GM23338 (cell line): ENCODE results near the gene LYZL4.

Source experiments
- CREB1 ChIP-seq: fragments of 250-450 bp; sonication (Bioruptor Pico); IDR thresholded peaks from 2 replicates; pipeline ENCODE4 v1.5.0; 2020; ENCODE audit warnings: low read depth, mild to moderate bottlenecking, moderate library complexity
- CTCF ChIP-seq, 2 experiments: fragments of 200-600 bp in 1 of 2; sonication (generic) in 1 of 2; conservative IDR thresholded peaks; 2 replicates each; pipeline versions ENCODE4 v1.5.1 to v1.6.1; 2016 to 2017; ENCODE audit warnings: antibody characterized with exemption in 2 of 2, low read depth in 2 of 2, mild to moderate bottlenecking in 2 of 2, moderate library complexity in 1 of 2
- ETS1 ChIP-seq: IDR thresholded peaks from 2 replicates; pipeline ENCODE4 v1.6.1; 2016; ENCODE audit warnings: antibody characterized with exemption
- EZH2 ChIP-seq: fragments of 200-600 bp; sonication (generic); IDR thresholded peaks from one replicate; pipeline ENCODE4 v1.8.0; 2017; ENCODE audit warnings: antibody characterized with exemption, mild to moderate bottlenecking, low read depth; ENCODE audit not compliant: unreplicated experiment
- EZH2phosphoT487 ChIP-seq: fragments of 200-600 bp; sonication (generic); IDR thresholded peaks from one replicate; pipeline ENCODE4 v1.8.1; 2018; ENCODE audit warnings: antibody characterized with exemption; ENCODE audit not compliant: unreplicated experiment
- JUNB ChIP-seq: IDR thresholded peaks from one replicate; pipeline ENCODE4 v1.6.1; 2016; ENCODE audit warnings: antibody characterized with exemption; ENCODE audit not compliant: unreplicated experiment
- NANOG ChIP-seq: IDR thresholded peaks from 2 replicates; pipeline ENCODE4 v1.6.1; 2016; ENCODE audit warnings: antibody characterized with exemption, borderline replicate concordance
- POLR2AphosphoS5 ChIP-seq: IDR thresholded peaks from 2 replicates; pipeline ENCODE4 v1.6.1; 2016; ENCODE audit warnings: antibody characterized with exemption, low read depth
- REST ChIP-seq: IDR thresholded peaks from one replicate; pipeline ENCODE4 v1.6.1; 2018; ENCODE audit warnings: antibody characterized with exemption; ENCODE audit not compliant: unreplicated experiment
- STAT1 ChIP-seq: IDR thresholded peaks from one replicate; pipeline ENCODE4 v1.6.1; 2016; ENCODE audit warnings: antibody characterized with exemption; ENCODE audit not compliant: unreplicated experiment
- ZNF114 ChIP-seq: fragments of 250-450 bp; sonication (Bioruptor Pico); IDR thresholded peaks from 2 replicates; pipeline ENCODE4 v1.5.0; 2020; ENCODE audit warnings: mild to moderate bottlenecking, moderate library complexity
- ZNF331 ChIP-seq: fragments of 250-450 bp; sonication (Bioruptor Pico); IDR thresholded peaks from 2 replicates; pipeline ENCODE4 v1.5.0; 2020; ENCODE audit warnings: low read depth, mild to moderate bottlenecking, moderate library complexity
- ZNF462 ChIP-seq: fragments of 250-450 bp; sonication (Bioruptor Pico); IDR thresholded peaks from 2 replicates; pipeline ENCODE4 v1.5.0; 2020; ENCODE audit warnings: mild to moderate bottlenecking, moderate library complexity

- TF ChIP-seq CTCF (conservative IDR thresholded peaks at IDR 0.05; ENCODE audit: low read depth in 2 of 2) (no peak), REST (no peak), POLR2AphosphoS5 (no peak), EZH2 (no peak), CREB1 (CRISPR knock-in tag) (no peak), EZH2phosphoT487 (no peak), NANOG (no peak), ZNF114 (no peak), JUNB (no peak), ZNF331 (no peak), STAT1 (no peak), ETS1 (no peak), ZNF462 (CRISPR knock-in tag) (no peak)
Measured at GRCh38 chr3:42459151-42459550, 48.7 kb upstream of the LYZL4 start.
